NCI-H526 (cell line): ENCODE results near the gene MS4A6E.

Experiments
- DNase-seq, 2 experiments: peaks; one replicate each; lab custom pipeline; 2025; lab: John Stamatoyannopoulos, UW

The MS4A6E gene

GRCh38 chr11:60375316-60375715 is 48.3 kb downstream of the MS4A6E start:
- DNase-seq = no peak

- DNase-seq = no peak
Observed at GRCh38 chr11:60376601-60377000, 49.5 kb downstream of the MS4A6E start.

GRCh38 chr11:60377401-60378136 is 50.5 kb downstream of the MS4A6E start:
- DNase-seq = no peak

GRCh38 chr11:60378354-60378753 is 51.3 kb downstream of the MS4A6E start, which contains the start of gene MS4A7:
Gene MS4A7 (plus strand): TSS chr11:60378532. CDS start chr11:60383142, 4,610 bp downstream.
- DNase-seq = no peak

GRCh38 chr11:60389279-60389910 is 62.3 kb downstream of the MS4A6E start:
- DNase-seq = no peak

GRCh38 chr11:60390419-60390818 is 63.4 kb downstream of the MS4A6E start:
- DNase-seq = no peak
